Liver (tissue), 9 donors: Measurements from ENCODE around the gene CLEC3B. TPM values are rescaled to one million over a fixed set of nuclear protein-coding genes. Genes with fewer than 3 reads are reported as not detected.
"Not testable (repeated sequence)": the region's sequence is repeated elsewhere in the genome, so short reads cannot be mapped to it uniquely, and the experiment has no call there.

ENCODE experiments used
- DNase-seq: peaks from one replicate; pipeline ENCODE4 v3.0.0-alpha.2; 2017; ENCODE audit warnings: low spot score
- H3K27ac ChIP-seq, 2 donors: one replicate each; pipeline ENCODE4 v1.7.0; 2013; ENCODE audit warnings: inconsistent platforms in 2 of 2, low read length in 2 of 2, control low read depth in 1 of 2, low read depth in 1 of 2, mild to moderate bottlenecking in 1 of 2
- H3K27me3 ChIP-seq, 4 donors: one replicate each; pipeline versions ENCODE4 v1.6.1 to v1.7.0; 2013; ENCODE audit warnings: low read length in 3 of 4, inconsistent platforms in 1 of 4, mild to moderate bottlenecking in 1 of 4, moderate library complexity in 1 of 4; ENCODE audit not compliant: control insufficient read depth in 4 of 4, insufficient read depth in 4 of 4
- H3K36me3 ChIP-seq, 4 donors: one replicate each; pipeline versions ENCODE4 v1.6.1 to v1.7.0; 2013; ENCODE audit warnings: low read length in 3 of 4, mild to moderate bottlenecking in 3 of 4, low read depth in 1 of 4, moderate library complexity in 1 of 4; ENCODE audit not compliant: control insufficient read depth in 4 of 4, insufficient read depth in 3 of 4
- H3K4me1 ChIP-seq, 4 donors: one replicate each; pipeline versions ENCODE4 v1.6.1 to v1.7.0; 2013; ENCODE audit warnings: low read length in 3 of 4, mild to moderate bottlenecking in 3 of 4, moderate library complexity in 1 of 4; ENCODE audit not compliant: control insufficient read depth in 4 of 4, insufficient read depth in 4 of 4
- H3K4me3 ChIP-seq, 3 donors: one replicate each; pipeline versions ENCODE4 v1.6.1 to v1.7.0; 2013; ENCODE audit warnings: low read length in 3 of 3, control low read depth in 1 of 3, low read depth in 1 of 3, mild to moderate bottlenecking in 1 of 3
- H3K9ac ChIP-seq, 2 donors: one replicate each; pipeline ENCODE4 v1.7.0; 2013; ENCODE audit warnings: low read length in 2 of 2, mild to moderate bottlenecking in 2 of 2, moderate library complexity in 2 of 2, control low read depth in 1 of 2, low read depth in 1 of 2
- H3K9me3 ChIP-seq, 4 donors: one replicate each; pipeline versions ENCODE4 v1.6.1 to v1.7.0; 2013; ENCODE audit warnings: low read length in 3 of 4; ENCODE audit not compliant: control insufficient read depth in 4 of 4
- EGR1 ChIP-seq, 2 donors: IDR thresholded peaks; 2 replicates each; pipeline ENCODE4 v1.6.1; 2016 to 2018; ENCODE audit warnings: antibody characterized with exemption in 2 of 2, low read depth in 2 of 2
- FOXA1 ChIP-seq: IDR thresholded peaks from 2 replicates; pipeline ENCODE4 v1.6.1; 2016; ENCODE audit warnings: antibody characterized with exemption
- FOXA2 ChIP-seq: IDR thresholded peaks from 2 replicates; pipeline ENCODE4 v1.6.1; 2016; ENCODE audit warnings: antibody characterized with exemption
- GABPA ChIP-seq, 2 donors: IDR thresholded peaks in 1 of 2; conservative IDR thresholded peaks in 1 of 2; 2 replicates each; pipeline ENCODE4 v1.6.1; 2016; ENCODE audit warnings: antibody characterized with exemption in 2 of 2, mild to moderate bottlenecking in 1 of 2, moderate library complexity in 1 of 2
- HNF4A ChIP-seq, 2 donors: conservative IDR thresholded peaks; 2 replicates each; pipeline ENCODE4 v1.6.1; 2016; ENCODE audit warnings: antibody characterized with exemption in 2 of 2, mild to moderate bottlenecking in 2 of 2
- HNF4G ChIP-seq: IDR thresholded peaks from 2 replicates; pipeline ENCODE4 v1.6.1; 2016; ENCODE audit warnings: antibody characterized with exemption
- MAX ChIP-seq: IDR thresholded peaks from 2 replicates; pipeline ENCODE4 v1.6.1; 2016; ENCODE audit warnings: antibody characterized with exemption
- NR2F2 ChIP-seq: IDR thresholded peaks from 2 replicates; pipeline ENCODE4 v1.6.1; 2016; ENCODE audit warnings: antibody characterized with exemption
- RAD21 ChIP-seq, 2 donors: IDR thresholded peaks; 2 replicates each; pipeline ENCODE4 v1.6.1; 2016; ENCODE audit warnings: antibody characterized with exemption in 2 of 2, mild to moderate bottlenecking in 2 of 2
- RXRA ChIP-seq, 2 donors: IDR thresholded peaks; 2 replicates each; pipeline ENCODE4 v1.6.1; 2017 to 2018; ENCODE audit warnings: antibody characterized with exemption in 2 of 2, mild to moderate bottlenecking in 1 of 2
- SP1 ChIP-seq: IDR thresholded peaks from 2 replicates; pipeline ENCODE4 v1.6.1; 2018; ENCODE audit warnings: antibody characterized with exemption, mild to moderate bottlenecking
- YY1 ChIP-seq: IDR thresholded peaks from 2 replicates; pipeline ENCODE4 v1.6.1; 2016; ENCODE audit warnings: antibody characterized with exemption, mild to moderate bottlenecking
- ZBTB33 ChIP-seq: IDR thresholded peaks from 2 replicates; pipeline ENCODE4 v1.6.1; 2016; ENCODE audit warnings: antibody characterized with exemption
- WGBS: extraction: QIAGEN DNeasy Blood & Tissue Kit; methylation state at CpG from one replicate; pipeline ENCODE4 v1.1.7; 2013; 5-methylcytosine and 5-hydroxymethylcytosine counted together
- polyA plus RNA-seq, 2 donors: library from polyadenylated mRNA; stranded (reverse) in 1 of 2; unstranded in 1 of 2; fragments of 200-250 nt in 1 of 2; fragments of >200 nt in 1 of 2; fragmentation: Nextera tagmentation in 1 of 2; extraction: Ambion mirVana in 1 of 2; gene quantifications; one replicate each; pipeline versions ENCODE4 v1.2.1 to v1.2.3, GENCODE V29; 2013 to 2015
- total RNA-seq, 2 donors: library from RNA; depleted of rRNA; stranded (reverse); fragments of >200 nt; gene quantifications; one replicate each; pipeline ENCODE4 v1.2.3, GENCODE V29; 2014
- TF ChIP-seq, protein P1 (sequence below): IDR thresholded peaks from 2 replicates; pipeline ENCODE4 v1.6.1; 2016; ENCODE audit warnings: antibody characterized with exemption, mild to moderate bottlenecking
- TF ChIP-seq, protein P2 (sequence below): IDR thresholded peaks from 2 replicates; pipeline ENCODE4 v1.6.1; 2016; ENCODE audit warnings: antibody characterized with exemption
- donor health status: healthy.
- donor health status: healthy.
- donor health status: healthy.
- donor health status: healthy.
- donor health status: healthy.

Gene CLEC3B
- total and polyA plus RNA-seq, 4 donors, result 7.7 to 28.8 (median 13.0) TPM

GRCh38 chr3:44984335-44984734, 41.8 kb upstream of the CLEC3B start:
- H3K27ac ChIP-seq, result no peak overlapping the region
- DNase-seq, result no peak
- peaks cover 0 to 4% (median 0%) of the 10 kb centered on the region in 4 donors for H3K36me3 ChIP-seq
- TF ChIP-seq ZBTB33 (no peak), YY1 (no peak), SP1 (no peak), RXRA (IDR thresholded peaks at IDR 0.05) (no peak), NR2F2 (no peak), FOXA2 (no peak), MAX (no peak), GABPA (IDR thresholded peaks at IDR 0.05 in 1 of 2, conservative IDR thresholded peaks at IDR 0.05 in 1 of 2) (no peak), HNF4G (no peak), HNF4A (conservative IDR thresholded peaks at IDR 0.05) (no peak), EGR1 (IDR thresholded peaks at IDR 0.05; ENCODE audit: low read depth in 2 of 2) (no peak)
- TF ChIP-seq, protein P1, sequence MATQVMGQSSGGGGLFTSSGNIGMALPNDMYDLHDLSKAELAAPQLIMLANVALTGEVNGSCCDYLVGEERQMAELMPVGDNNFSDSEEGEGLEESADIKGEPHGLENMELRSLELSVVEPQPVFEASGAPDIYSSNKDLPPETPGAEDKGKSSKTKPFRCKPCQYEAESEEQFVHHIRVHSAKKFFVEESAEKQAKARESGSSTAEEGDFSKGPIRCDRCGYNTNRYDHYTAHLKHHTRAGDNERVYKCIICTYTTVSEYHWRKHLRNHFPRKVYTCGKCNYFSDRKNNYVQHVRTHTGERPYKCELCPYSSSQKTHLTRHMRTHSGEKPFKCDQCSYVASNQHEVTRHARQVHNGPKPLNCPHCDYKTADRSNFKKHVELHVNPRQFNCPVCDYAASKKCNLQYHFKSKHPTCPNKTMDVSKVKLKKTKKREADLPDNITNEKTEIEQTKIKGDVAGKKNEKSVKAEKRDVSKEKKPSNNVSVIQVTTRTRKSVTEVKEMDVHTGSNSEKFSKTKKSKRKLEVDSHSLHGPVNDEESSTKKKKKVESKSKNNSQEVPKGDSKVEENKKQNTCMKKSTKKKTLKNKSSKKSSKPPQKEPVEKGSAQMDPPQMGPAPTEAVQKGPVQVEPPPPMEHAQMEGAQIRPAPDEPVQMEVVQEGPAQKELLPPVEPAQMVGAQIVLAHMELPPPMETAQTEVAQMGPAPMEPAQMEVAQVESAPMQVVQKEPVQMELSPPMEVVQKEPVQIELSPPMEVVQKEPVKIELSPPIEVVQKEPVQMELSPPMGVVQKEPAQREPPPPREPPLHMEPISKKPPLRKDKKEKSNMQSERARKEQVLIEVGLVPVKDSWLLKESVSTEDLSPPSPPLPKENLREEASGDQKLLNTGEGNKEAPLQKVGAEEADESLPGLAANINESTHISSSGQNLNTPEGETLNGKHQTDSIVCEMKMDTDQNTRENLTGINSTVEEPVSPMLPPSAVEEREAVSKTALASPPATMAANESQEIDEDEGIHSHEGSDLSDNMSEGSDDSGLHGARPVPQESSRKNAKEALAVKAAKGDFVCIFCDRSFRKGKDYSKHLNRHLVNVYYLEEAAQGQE, result no peak
- H3K4me3 ChIP-seq, result no peak overlapping the region
- no peaks in the 10 kb centered on the region for H3K9me3 ChIP-seq
- no peaks in the 10 kb centered on the region for H3K27me3 ChIP-seq
- no peak overlapping the region for H3K9ac ChIP-seq
- peaks cover 3 to 11% (median 6%) of the 10 kb centered on the region in 4 donors for H3K4me1 ChIP-seq
- WGBS, result 94% methylated on average over 2 of the region's 2 CpGs

DNA sequence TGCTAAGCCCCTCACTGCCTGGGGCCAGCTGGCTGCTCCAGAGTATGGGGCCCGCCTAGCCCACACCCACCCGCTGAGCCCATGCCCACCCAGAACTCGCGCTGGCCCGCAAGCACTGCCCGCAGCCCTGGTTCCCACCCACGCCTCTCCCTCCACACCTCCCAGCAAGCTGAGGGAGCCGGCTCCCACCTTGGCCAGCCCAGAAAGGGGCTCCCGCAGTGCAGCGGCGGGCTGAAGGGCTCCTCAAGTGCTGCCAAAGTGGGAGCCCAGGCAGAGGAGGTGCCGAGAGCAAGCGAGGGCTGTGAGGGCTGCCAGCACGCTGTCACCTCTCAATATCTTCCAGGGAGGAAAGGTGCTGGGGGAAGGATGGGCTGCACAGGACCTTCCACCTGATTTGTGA, 39.8 kb upstream of the CLEC3B start:
- H3K9me3 ChIP-seq, H3K27ac ChIP-seq, H3K9ac ChIP-seq, H3K4me3 ChIP-seq, DNase-seq, H3K27me3 ChIP-seq: not testable (repeated sequence)
- Histone ChIP-seq H3K36me3 (peaks cover 0 to 18% (median 11%) of the 10 kb centered on the region in 4 donors), H3K4me1 (peaks cover 3 to 11% (median 6%) of the 10 kb centered on the region in 4 donors)
- WGBS, result 99% methylated on average over 14 of the region's 14 CpGs

DNA sequence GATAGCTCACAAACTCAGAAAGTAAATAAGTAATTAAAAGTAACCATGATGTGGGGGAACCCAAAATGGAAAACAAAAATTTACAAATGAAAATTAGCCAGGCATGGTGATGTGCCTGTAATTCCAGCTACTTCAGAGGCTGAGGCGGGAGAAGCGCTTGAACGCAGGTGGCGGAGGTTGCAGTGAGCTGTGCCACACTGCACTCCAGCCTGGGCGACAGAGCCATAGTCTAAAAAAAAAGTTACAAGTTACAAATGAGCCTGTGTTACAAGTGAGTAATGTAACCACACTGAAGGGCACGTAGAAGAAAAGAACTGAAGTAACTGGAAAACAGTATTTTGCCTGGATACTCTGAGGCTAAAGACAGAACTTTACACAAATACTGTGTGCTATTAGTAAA, 38.8 kb upstream of the CLEC3B start:
- Histone ChIP-seq H3K27me3 (no peaks in the 10 kb centered on the region), H3K9ac (no peak overlapping the region), H3K9me3 (no peaks in the 10 kb centered on the region), H3K27ac (no peak overlapping the region), H3K36me3 (peaks cover 2 to 23% (median 12%) of the 10 kb centered on the region in 4 donors), H3K4me3 (no peak overlapping the region), H3K4me1 (peaks cover 3 to 8% (median 6%) of the 10 kb centered on the region in 4 donors)
- no peak for TF ChIP-seq FOXA2
- no peak for TF ChIP-seq SP1
- TF ChIP-seq HNF4G, result no peak
- no peak for TF ChIP-seq RXRA (IDR thresholded peaks at IDR 0.05)
- TF ChIP-seq HNF4A (conservative IDR thresholded peaks at IDR 0.05), result no peak
- TF ChIP-seq, protein P2, sequence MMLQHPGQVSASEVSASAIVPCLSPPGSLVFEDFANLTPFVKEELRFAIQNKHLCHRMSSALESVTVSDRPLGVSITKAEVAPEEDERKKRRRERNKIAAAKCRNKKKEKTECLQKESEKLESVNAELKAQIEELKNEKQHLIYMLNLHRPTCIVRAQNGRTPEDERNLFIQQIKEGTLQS, result no peak
- no peak for TF ChIP-seq FOXA1
- TF ChIP-seq MAX, result no peak
- TF ChIP-seq GABPA (IDR thresholded peaks at IDR 0.05 in 1 of 2, conservative IDR thresholded peaks at IDR 0.05 in 1 of 2), result no peak
- no peak for TF ChIP-seq ZBTB33
- no peak for TF ChIP-seq EGR1 (IDR thresholded peaks at IDR 0.05; ENCODE audit: low read depth in 2 of 2)
- no peak for TF ChIP-seq YY1
- TF ChIP-seq RAD21 (IDR thresholded peaks at IDR 0.05), result no peak
- no peak for DNase-seq
- WGBS, result 91% methylated on average over 6 of the region's 6 CpGs
